ENCODE measurements around the gene HES6. TPM values are rescaled to one million over a fixed set of nuclear protein-coding genes. Genes with fewer than 3 reads are reported as not detected.

HES6 gene
- total RNA-seq, 1 donor from 2014 or later: 8.6 TPM

DNA sequence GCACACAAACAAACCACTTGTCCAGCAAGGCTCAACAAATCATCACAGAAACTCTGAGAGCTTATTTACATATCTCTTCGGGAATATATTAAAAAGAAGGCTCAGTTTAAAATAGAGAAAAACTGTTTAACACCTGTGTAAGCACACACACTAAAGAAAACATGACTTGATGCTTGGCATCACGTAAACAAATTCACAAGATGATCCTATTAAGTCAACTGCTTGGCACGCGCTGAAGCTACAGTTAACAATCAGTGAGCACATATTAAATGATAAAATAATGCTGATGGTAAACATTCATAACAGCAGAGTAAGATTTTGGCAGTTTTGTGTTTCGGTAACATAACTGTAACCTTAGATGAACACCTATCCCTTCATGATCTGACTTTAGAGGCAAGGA is 4.3 kb upstream of the HES6 start:
- intact Hi-C loops (cut with DNase I): loop anchor here (10.0 kb wide), 1 partner anchor 179 kb away; the partner anchor contains the start of gene SCLY

DNA sequence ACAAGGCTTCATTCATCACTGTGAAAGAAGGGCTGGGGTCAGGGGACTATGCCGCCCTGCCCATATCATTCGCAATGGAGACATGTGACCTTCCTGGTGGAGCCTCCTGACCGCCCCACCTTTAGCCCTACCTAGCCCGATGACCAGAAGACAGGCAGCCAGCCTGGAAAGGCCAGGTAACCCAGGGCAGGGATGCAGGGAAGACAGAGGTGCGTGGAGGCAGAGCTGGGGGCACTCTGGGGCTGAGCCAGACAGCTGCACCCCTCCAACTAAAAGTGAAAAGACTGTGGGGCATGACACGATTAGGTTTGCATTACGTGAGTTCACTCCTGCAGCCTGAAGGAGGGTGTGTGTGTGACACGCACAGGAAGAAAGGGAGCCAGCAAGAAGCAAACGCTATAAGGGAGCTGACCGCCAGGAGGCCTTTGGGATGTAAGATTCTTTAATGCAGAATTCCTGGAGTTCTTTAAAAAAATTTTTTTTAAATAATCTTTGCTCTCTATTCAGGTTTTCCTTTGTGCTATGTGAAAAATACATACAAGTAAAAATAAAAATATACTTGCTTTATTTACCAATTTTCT is 3.7 kb upstream of the HES6 start:
- H3K36me3 ChIP-seq: peaks cover 0 to 17% of the 10 kb centered on the region in 2 donors
- intact Hi-C loops (cut with DNase I): loop anchor here (10.0 kb wide), 1 partner anchor 179 kb away; the partner anchor contains the start of gene SCLY
- no peak for DNase-seq (ENCODE audit: extremely low spot score in 2 of 2)
- no peaks in the 10 kb centered on the region for H3K9me3 ChIP-seq
- no peak overlapping the region for H3K4me3 ChIP-seq
- TF ChIP-seq, protein P1, sequence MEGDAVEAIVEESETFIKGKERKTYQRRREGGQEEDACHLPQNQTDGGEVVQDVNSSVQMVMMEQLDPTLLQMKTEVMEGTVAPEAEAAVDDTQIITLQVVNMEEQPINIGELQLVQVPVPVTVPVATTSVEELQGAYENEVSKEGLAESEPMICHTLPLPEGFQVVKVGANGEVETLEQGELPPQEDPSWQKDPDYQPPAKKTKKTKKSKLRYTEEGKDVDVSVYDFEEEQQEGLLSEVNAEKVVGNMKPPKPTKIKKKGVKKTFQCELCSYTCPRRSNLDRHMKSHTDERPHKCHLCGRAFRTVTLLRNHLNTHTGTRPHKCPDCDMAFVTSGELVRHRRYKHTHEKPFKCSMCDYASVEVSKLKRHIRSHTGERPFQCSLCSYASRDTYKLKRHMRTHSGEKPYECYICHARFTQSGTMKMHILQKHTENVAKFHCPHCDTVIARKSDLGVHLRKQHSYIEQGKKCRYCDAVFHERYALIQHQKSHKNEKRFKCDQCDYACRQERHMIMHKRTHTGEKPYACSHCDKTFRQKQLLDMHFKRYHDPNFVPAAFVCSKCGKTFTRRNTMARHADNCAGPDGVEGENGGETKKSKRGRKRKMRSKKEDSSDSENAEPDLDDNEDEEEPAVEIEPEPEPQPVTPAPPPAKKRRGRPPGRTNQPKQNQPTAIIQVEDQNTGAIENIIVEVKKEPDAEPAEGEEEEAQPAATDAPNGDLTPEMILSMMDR (IDR thresholded peaks at IDR 0.05): no peak
- TF ChIP-seq POLR2AphosphoS5 (IDR thresholded peaks at IDR 0.05; ENCODE audit: insufficient read depth in 1 of 2, low read depth in 1 of 2) (no peak), POLR2A (IDR thresholded peaks at IDR 0.05) (no peak)
- H3K4me1 ChIP-seq: peaks cover 14% of the 10 kb centered on the region
- peak overlapping the region; percentile 20 for H3K27ac ChIP-seq
- no peaks in the 10 kb centered on the region for H3K27me3 ChIP-seq

More for the DNA sequence above, 4.3 kb upstream of the HES6 start:
- TF ChIP-seq POLR2AphosphoS5 (IDR thresholded peaks at IDR 0.05; ENCODE audit: insufficient read depth in 1 of 2, low read depth in 1 of 2) (no peak), POLR2A (IDR thresholded peaks at IDR 0.05) (no peak)
- TF ChIP-seq, protein P1 (IDR thresholded peaks at IDR 0.05): no peak
- Histone ChIP-seq H3K4me1 (peaks cover 14% of the 10 kb centered on the region), H3K4me3 (no peak overlapping the region), H3K27me3 (no peaks in the 10 kb centered on the region), H3K27ac (no peak overlapping the region), H3K36me3 (peaks cover 0 to 19% of the 10 kb centered on the region in 2 donors), H3K9me3 (no peaks in the 10 kb centered on the region)
- DNase-seq (ENCODE audit: extremely low spot score in 2 of 2): no peak

DNA sequence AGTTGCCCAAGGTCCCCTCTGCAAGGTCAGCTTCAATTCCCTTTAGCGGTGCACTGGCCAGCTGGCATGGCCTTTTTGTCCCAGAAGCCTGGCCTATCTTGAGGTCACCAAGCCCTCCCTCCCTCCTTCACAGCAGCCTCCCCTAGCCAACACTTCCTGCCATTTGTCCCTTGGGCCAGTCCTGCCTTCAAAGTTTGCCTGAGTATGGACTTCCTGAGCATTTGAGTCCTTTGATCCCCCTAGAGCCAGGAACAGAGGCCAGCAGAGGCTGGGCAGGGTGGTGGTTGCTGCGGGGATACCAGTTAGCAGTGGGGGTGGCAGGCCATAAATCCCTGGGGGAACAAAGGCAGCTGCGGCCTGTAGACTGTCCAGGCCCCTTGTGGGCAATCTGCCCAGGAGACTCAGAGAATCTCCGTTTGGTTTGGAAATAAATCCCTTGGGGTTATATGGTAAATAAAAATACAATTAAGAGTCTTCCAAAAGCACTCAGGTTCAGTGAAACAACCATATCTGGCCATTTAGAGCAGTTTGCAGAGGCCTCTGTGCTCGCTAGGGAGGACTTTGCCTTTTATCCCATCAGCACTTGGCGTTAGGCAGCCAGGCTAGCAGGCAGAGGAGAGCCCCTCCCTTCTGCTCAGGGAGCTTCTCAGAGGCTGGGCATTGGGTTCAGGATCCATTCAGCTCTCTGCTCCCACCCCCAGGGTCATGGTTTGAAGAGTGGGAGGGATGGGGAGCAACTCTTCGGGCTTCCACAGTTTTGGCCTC is 3.1 kb upstream of the HES6 start:
- no peak overlapping the region for H3K4me3 ChIP-seq
- no peak for TF ChIP-seq POLR2AphosphoS5 (IDR thresholded peaks at IDR 0.05; ENCODE audit: insufficient read depth in 1 of 2, low read depth in 1 of 2)
- TF ChIP-seq POLR2A (IDR thresholded peaks at IDR 0.05): no peak
- TF ChIP-seq, protein P1 (IDR thresholded peaks at IDR 0.05): no peak
- H3K27ac ChIP-seq: peak overlapping the region; percentile 20
- no peak for DNase-seq (ENCODE audit: extremely low spot score in 2 of 2)
- H3K36me3 ChIP-seq: peaks cover 0 to 17% of the 10 kb centered on the region in 2 donors
- H3K27me3 ChIP-seq: no peaks in the 10 kb centered on the region
- intact Hi-C loops (cut with DNase I): loop anchor here (10.0 kb wide), 1 partner anchor 178 kb away; the partner anchor contains the start of gene SCLY
- no peaks in the 10 kb centered on the region for H3K9me3 ChIP-seq
- peaks cover 14% of the 10 kb centered on the region for H3K4me1 ChIP-seq

DNA sequence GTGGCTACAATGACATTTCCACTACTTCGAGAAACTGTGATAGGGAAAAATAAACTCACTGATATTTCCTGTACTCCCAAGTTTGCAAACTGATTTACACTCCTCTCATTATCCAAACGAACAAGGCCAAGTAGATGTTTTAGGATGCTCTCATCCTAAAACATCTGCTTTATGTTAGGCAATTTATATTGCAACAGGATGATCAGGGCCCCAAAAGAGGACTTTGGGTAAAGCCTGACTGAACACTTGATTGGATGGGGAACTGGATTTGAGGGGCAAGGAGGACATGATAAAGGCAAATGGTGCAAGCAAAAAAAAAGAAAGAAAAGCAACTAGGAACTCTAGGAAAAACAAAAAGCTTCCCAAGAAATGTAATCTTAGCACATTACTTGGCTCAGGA is 2.1 kb upstream of the HES6 start:
- intact Hi-C loops (cut with DNase I): loop anchor here (10.0 kb wide), 1 partner anchor 177 kb away; the partner anchor contains the start of gene SCLY
- peaks cover 0 to 17% of the 10 kb centered on the region in 2 donors for H3K36me3 ChIP-seq
- H3K4me3 ChIP-seq: no peak overlapping the region
- no peak for DNase-seq (ENCODE audit: extremely low spot score in 2 of 2)
- H3K27me3 ChIP-seq: no peaks in the 10 kb centered on the region
- H3K27ac ChIP-seq: no peak overlapping the region
- H3K9me3 ChIP-seq: no peaks in the 10 kb centered on the region
- peaks cover 14% of the 10 kb centered on the region for H3K4me1 ChIP-seq
- no peak for TF ChIP-seq POLR2AphosphoS5 (IDR thresholded peaks at IDR 0.05; ENCODE audit: insufficient read depth in 1 of 2, low read depth in 1 of 2)
- TF ChIP-seq, protein P1 (IDR thresholded peaks at IDR 0.05): no peak
- TF ChIP-seq POLR2A (IDR thresholded peaks at IDR 0.05): no peak

All from vagina (tissue), 2 donors.